Measurements from ENCODE around the gene ARIH2.
A peak's percentile ranks its signal among the peaks of the same experiment; 100 is the strongest.
"Not testable (repeated sequence)": the region's sequence is repeated elsewhere in the genome, so short reads cannot be mapped to it uniquely, and the experiment has no call there.

Gene ARIH2

GRCh38 chr3:48918388-48919214, at the start of gene ARIH2:
Gene ARIH2, plus strand, starts transcription at chr3:48918842. Its CDS starts 8,717 bp downstream, at chr3:48927559.
- peak; percentile 29 to 61 for DNase-seq

GRCh38 chr3:48877671-48878070, 41.0 kb upstream of the ARIH2 start:
- no peak for DNase-seq

- no peak for DNase-seq
These were observed 39.2 kb upstream of the ARIH2 start for GRCh38 chr3:48879307-48879993.

- no peak for DNase-seq
These were observed 38.7 kb upstream of the ARIH2 start for GRCh38 chr3:48879994-48880377.

GRCh38 chr3:48881006-48881405, 37.6 kb upstream of the ARIH2 start:
- no peak for DNase-seq

- no peak for DNase-seq
These were observed 37.0 kb upstream of the ARIH2 start for GRCh38 chr3:48881652-48882114.

GRCh38 chr3:48885753-48886152, 32.9 kb upstream of the ARIH2 start:
- no peak for DNase-seq

- DNase-seq, result no peak
These were observed 27.0 kb upstream of the ARIH2 start for GRCh38 chr3:48891606-48892005.

- no peak for DNase-seq
These were observed 24.1 kb upstream of the ARIH2 start for GRCh38 chr3:48894516-48894915.

GRCh38 chr3:48896936-48897335, 21.7 kb upstream of the ARIH2 start:
- no peak for DNase-seq

- no peak for DNase-seq
These were observed 20.9 kb upstream of the ARIH2 start for GRCh38 chr3:48897460-48898376.

GRCh38 chr3:48898383-48899234, 20.0 kb upstream of the ARIH2 start, which contains the start of gene SLC25A20:
Gene SLC25A20, minus strand, starts transcription at chr3:48898882. Its CDS starts 88 bp downstream, at chr3:48898794.
- peak in 1 of 2 experiments; percentile 65 for DNase-seq

GRCh38 chr3:48899273-48899672, 19.4 kb upstream of the ARIH2 start:
- DNase-seq, result no peak

GRCh38 chr3:48907026-48907425, 11.6 kb upstream of the ARIH2 start:
- DNase-seq, result not testable (repeated sequence)

- no peak for DNase-seq
These were observed 3.3 kb upstream of the ARIH2 start for GRCh38 chr3:48915296-48915695.

GRCh38 chr3:48919215-48920138, 835 bp downstream of the ARIH2 start:
- DNase-seq, result no peak

- DNase-seq, result no peak
These were observed 8.1 kb downstream of the ARIH2 start for GRCh38 chr3:48926425-48927392.

GRCh38 chr3:48927928-48928327, 9.3 kb downstream of the ARIH2 start:
- no peak for DNase-seq

- DNase-seq, result no peak
These were observed 10.0 kb downstream of the ARIH2 start for GRCh38 chr3:48928679-48929078.
